GM23248 (cell line): Measurements from ENCODE around the gene ADPRH. TPM values are rescaled to one million over a fixed set of nuclear protein-coding genes. Genes with fewer than 3 reads are reported as not detected.
A peak's percentile ranks its signal among the peaks of the same experiment; 100 is the strongest.

ENCODE experiments used
- DNase-seq: peaks from one replicate; pipeline ENCODE4 v3.0.0-alpha.2; 2015
- H2AFZ ChIP-seq: fragments of 200-600 bp; sonication (generic); 2 replicates; pipeline ENCODE4 v1.6.1; 2016; ENCODE audit warnings: antibody characterized with exemption
- H3F3A ChIP-seq: fragments of 200-600 bp; sonication (generic); 2 replicates; pipeline ENCODE4 v1.6.1; 2016; ENCODE audit warnings: mild to moderate bottlenecking, antibody characterized with exemption, mixed run types; ENCODE audit not compliant: insufficient read depth
- H3K27ac ChIP-seq: fragments of 200-600 bp; sonication (generic); 2 replicates; pipeline ENCODE4 v1.5.1; 2016; ENCODE audit warnings: mild to moderate bottlenecking
- H3K27me3 ChIP-seq: fragments of 200-600 bp; sonication (generic); replicated peaks from 2 replicates; pipeline ENCODE4 v1.6.1; 2016; ENCODE audit warnings: mild to moderate bottlenecking; ENCODE audit not compliant: insufficient read depth
- H3K36me3 ChIP-seq: fragments of 200-600 bp; sonication (generic); 2 replicates; pipeline ENCODE4 v1.6.1; 2016; ENCODE audit warnings: low read depth, mild to moderate bottlenecking
- H3K4me1 ChIP-seq: fragments of 200-600 bp; sonication (generic); 2 replicates; pipeline ENCODE4 v1.6.1; 2016; ENCODE audit warnings: mild to moderate bottlenecking; ENCODE audit not compliant: insufficient read depth
- H3K4me2 ChIP-seq: fragments of 200-600 bp; sonication (generic); one replicate; pipeline ENCODE4 v1.6.1; 2016; ENCODE audit warnings: mild to moderate bottlenecking; ENCODE audit not compliant: unreplicated experiment
- H3K4me3 ChIP-seq: fragments of 200-600 bp; sonication (generic); 2 replicates; pipeline ENCODE4 v1.5.1; 2016; ENCODE audit warnings: mild to moderate bottlenecking
- H3K79me2 ChIP-seq: fragments of 200-600 bp; sonication (generic); 2 replicates; pipeline ENCODE4 v1.6.1; 2016; ENCODE audit warnings: mild to moderate bottlenecking; ENCODE audit not compliant: insufficient read depth
- H3K9ac ChIP-seq: fragments of 200-600 bp; sonication (generic); 2 replicates; pipeline ENCODE4 v1.6.1; 2016; ENCODE audit warnings: mild to moderate bottlenecking
- H3K9me2 ChIP-seq: fragments of 200-600 bp; sonication (generic); 2 replicates; pipeline ENCODE4 v1.6.1; 2016; ENCODE audit warnings: mixed run types, mild to moderate bottlenecking, moderate library complexity; ENCODE audit not compliant: insufficient read depth
- H3K9me3 ChIP-seq: fragments of 200-600 bp; sonication (generic); one replicate; pipeline ENCODE4 v1.6.1; 2017; ENCODE audit warnings: low read depth
- H4K20me1 ChIP-seq: fragments of 200-600 bp; sonication (generic); 2 replicates; pipeline ENCODE4 v1.6.0; 2016; ENCODE audit not compliant: insufficient read depth
- EZH2 ChIP-seq: fragments of 200-600 bp; sonication (generic); IDR thresholded peaks from 2 replicates; pipeline ENCODE4 v1.6.1; 2018; ENCODE audit warnings: antibody characterized with exemption, mild to moderate bottlenecking; ENCODE audit not compliant: insufficient read depth, poor library complexity, severe bottlenecking
- EZH2phosphoT487 ChIP-seq: fragments of 200-600 bp; sonication (generic); IDR thresholded peaks from 2 replicates; pipeline ENCODE4 v1.6.1; 2018; ENCODE audit warnings: antibody characterized with exemption, moderate library complexity, mild to moderate bottlenecking, low read depth; ENCODE audit not compliant: insufficient read depth
- WGBS, 2 experiments: methylation state at CpG; one replicate each; pipeline ENCODE4 v1.1.6; 2015 to 2017; ENCODE audit warnings: low lambda C conversion rate in 2 of 2, low coverage in 1 of 2; ENCODE audit errors: missing lambda C conversion rate in 2 of 2; 5-methylcytosine and 5-hydroxymethylcytosine counted together
- in situ Hi-C: fragments of 300-500 bp; cut with MboI; formaldehyde crosslinking; loops from 2 replicates; pipeline ENCODE4 v1.15.0; 2020
- polyA plus RNA-seq: library from polyadenylated mRNA; unstranded; fragments of >200 nt; fragmentation: Nextera tagmentation; extraction: Ambion mirVana; gene quantifications from 2 replicates; pipeline ENCODE4 v1.2.1, GENCODE V29; 2016
- total RNA-seq: library from RNA; depleted of rRNA; stranded (reverse); fragments of >200 nt; shearing (Covaris generic); gene quantifications from 2 replicates; pipeline ENCODE4 v1.2.3, GENCODE V29; 2014

Gene ADPRH
- total and polyA plus RNA-seq, 2 experiments from 2014 or later, result 2.1 to 2.3 TPM

DNA sequence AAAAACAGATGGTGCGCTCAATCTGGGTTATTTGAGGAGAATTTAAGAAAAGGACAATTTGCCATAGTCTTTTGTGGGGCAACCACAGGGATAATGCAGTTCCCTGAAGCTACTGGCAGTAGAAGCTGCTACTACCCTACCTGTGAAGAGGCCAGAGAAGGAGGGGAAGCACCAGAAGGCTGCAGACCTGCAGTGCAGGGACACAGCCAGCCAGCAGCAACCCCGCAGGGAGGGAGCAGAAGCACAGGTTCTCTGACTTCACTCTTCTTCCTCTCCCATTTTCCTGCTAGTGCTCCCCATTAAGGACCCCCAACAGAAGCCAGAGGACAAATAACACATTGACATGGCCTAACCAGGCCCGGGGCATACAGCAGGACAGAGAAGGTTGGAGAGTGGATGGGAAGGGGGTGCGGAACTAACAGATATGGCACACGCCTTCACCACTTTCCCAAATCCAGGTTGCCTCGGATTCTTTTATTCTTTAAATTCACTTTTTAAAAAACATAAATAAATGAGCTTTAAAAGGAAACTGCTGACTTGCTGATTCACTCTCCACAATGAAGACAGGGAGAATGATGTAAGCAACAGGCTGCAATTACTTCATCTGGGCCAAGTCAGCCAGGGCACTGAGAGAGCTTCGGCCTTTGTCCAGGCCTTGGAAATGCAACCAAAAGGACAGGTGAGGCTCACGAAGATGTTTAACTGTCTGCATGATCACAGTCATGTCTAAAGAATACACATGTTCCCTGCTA is 51.0 kb downstream of the ADPRH start:
- peaks cover 14% of the 10 kb centered on the region for H3K4me1 ChIP-seq
- peak; percentile 81 for DNase-seq
- in situ Hi-C loops, result no loop called here
- WGBS, 2 experiments, result 74 to 83% methylated on average over 8 of the region's 8 CpGs
- H3F3A ChIP-seq, result no peaks in the 10 kb centered on the region
- no peaks in the 10 kb centered on the region for H3K9me2 ChIP-seq
- H3K27ac ChIP-seq, result no peak overlapping the region
- no peaks in the 10 kb centered on the region for H3K27me3 ChIP-seq
- H3K4me3 ChIP-seq, result no peak overlapping the region
- H4K20me1 ChIP-seq, result no peaks in the 10 kb centered on the region
- H3K4me2 ChIP-seq, result no peak overlapping the region
- H3K9ac ChIP-seq, result peak overlapping the region; percentile 30; the same call in 1 of the 2 replicates
- no peaks in the 10 kb centered on the region for H3K36me3 ChIP-seq
- H2AFZ ChIP-seq, result peak overlapping the region; percentile 72
- no peaks in the 10 kb centered on the region for H3K9me3 ChIP-seq
- H3K79me2 ChIP-seq, result no peaks in the 10 kb centered on the region
- no peak for TF ChIP-seq EZH2phosphoT487
- no peak for TF ChIP-seq EZH2

DNA sequence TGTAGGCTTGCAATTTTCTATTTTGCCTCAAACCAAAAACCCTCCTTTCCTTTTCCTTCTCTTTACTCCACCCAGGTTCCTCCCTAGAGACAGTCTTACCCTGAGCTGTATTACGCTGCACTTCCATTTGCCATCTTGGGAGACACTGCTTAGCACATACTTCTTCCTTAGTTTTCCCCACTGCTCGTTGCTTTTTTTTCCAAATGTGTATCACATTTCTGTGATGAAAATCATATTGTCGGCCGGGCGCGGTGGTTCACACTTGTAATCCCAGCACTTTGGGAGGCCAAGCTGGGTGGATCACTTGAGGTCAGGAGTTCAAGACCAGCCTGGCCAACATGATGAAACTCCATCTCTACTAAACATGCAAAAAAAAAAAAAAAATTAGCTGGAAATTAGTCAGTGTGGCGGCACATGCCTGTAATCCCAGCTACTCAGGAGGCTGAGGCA is 51.6 kb downstream of the ADPRH start:
- 90% methylated on average over 7 of the region's 7 CpGs for whole genome bisulfite sequencing, 2 experiments
- no peaks in the 10 kb centered on the region for H4K20me1 ChIP-seq
- TF ChIP-seq EZH2phosphoT487, result no peak
- no peak for TF ChIP-seq EZH2
- in situ Hi-C loops, result no loop called here
- H3F3A ChIP-seq, result no peaks in the 10 kb centered on the region
- peak overlapping the region; percentile 72 for H2AFZ ChIP-seq
- no peaks in the 10 kb centered on the region for H3K79me2 ChIP-seq
- no peak overlapping the region for H3K27ac ChIP-seq
- no peaks in the 10 kb centered on the region for H3K9me2 ChIP-seq
- no peak overlapping the region for H3K4me3 ChIP-seq
- no peak overlapping the region for H3K4me2 ChIP-seq
- peaks cover 16% of the 10 kb centered on the region for H3K4me1 ChIP-seq
- no peaks in the 10 kb centered on the region for H3K27me3 ChIP-seq
- H3K36me3 ChIP-seq, result no peaks in the 10 kb centered on the region
- H3K9me3 ChIP-seq, result no peaks in the 10 kb centered on the region
- DNase-seq, result no peak
- H3K9ac ChIP-seq, result no peak overlapping the region

- H2AFZ ChIP-seq, result peak overlapping the region; percentile 72; the same call in 1 of the 2 replicates
These were observed 52.2 kb downstream of the ADPRH start for GRCh38 chr3:119631516-119631915.

DNA sequence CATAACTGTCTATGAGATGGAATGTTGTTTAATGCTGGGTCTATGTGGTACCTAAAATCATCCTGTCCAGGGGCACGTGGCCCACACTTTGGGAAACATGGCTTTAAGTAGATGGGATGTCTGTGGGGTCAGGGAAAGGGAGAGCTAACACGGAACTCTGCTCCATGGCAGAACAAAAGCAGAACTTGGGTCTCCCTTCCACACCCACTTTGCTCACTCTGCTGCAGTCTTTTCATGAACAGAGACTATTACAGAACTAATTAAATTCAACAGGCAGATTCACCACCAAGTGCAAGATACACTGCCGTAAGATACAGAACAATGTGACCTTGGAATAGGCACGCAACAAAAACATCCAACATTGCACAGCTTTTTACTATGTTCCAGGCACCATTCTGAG is 52.9 kb downstream of the ADPRH start:
- H3K4me1 ChIP-seq, result peaks cover 29% of the 10 kb centered on the region
- DNase-seq, result no peak
- no peaks in the 10 kb centered on the region for H3K27me3 ChIP-seq
- no peaks in the 10 kb centered on the region for H3K79me2 ChIP-seq
- TF ChIP-seq EZH2phosphoT487 (no peak), EZH2 (no peak)
- H3K4me3 ChIP-seq, result no peak overlapping the region
- H3K4me2 ChIP-seq, result no peak overlapping the region
- peaks cover 13% of the 10 kb centered on the region; the same call in 1 of the 2 replicates for H3F3A ChIP-seq
- no peak overlapping the region for H3K9ac ChIP-seq
- WGBS, 2 experiments, result 73 to 74% methylated on average over 4 of the region's 4 CpGs
- no peaks in the 10 kb centered on the region for H3K9me2 ChIP-seq
- no peak overlapping the region for H3K27ac ChIP-seq
- in situ Hi-C loops, result no loop called here
- H3K9me3 ChIP-seq, result no peaks in the 10 kb centered on the region
- no peak overlapping the region for H2AFZ ChIP-seq
- no peaks in the 10 kb centered on the region for H4K20me1 ChIP-seq
- H3K36me3 ChIP-seq, result no peaks in the 10 kb centered on the region

More at GRCh38 chr3:119631516-119631915, 52.2 kb downstream of the ADPRH start:
- H3K4me3 ChIP-seq, result no peak overlapping the region
- TF ChIP-seq EZH2phosphoT487 (no peak), EZH2 (no peak)
- peaks cover 6% of the 10 kb centered on the region; the same call in 1 of the 2 replicates for H3F3A ChIP-seq
- in situ Hi-C loops, result no loop called here
- no peaks in the 10 kb centered on the region for H4K20me1 ChIP-seq
- H3K79me2 ChIP-seq, result no peaks in the 10 kb centered on the region
- H3K4me2 ChIP-seq, result no peak overlapping the region
- 74 to 80% methylated on average over 3 of the region's 3 CpGs for WGBS, 2 experiments
- no peak overlapping the region for H3K27ac ChIP-seq
- H3K9ac ChIP-seq, result no peak overlapping the region
- no peaks in the 10 kb centered on the region for H3K9me3 ChIP-seq
- no peaks in the 10 kb centered on the region for H3K36me3 ChIP-seq
- H3K9me2 ChIP-seq, result no peaks in the 10 kb centered on the region
- DNase-seq, result no peak
- H3K4me1 ChIP-seq, result peaks cover 22% of the 10 kb centered on the region
- no peaks in the 10 kb centered on the region for H3K27me3 ChIP-seq
